ENCODE measurements around the gene SYT13.

DNA sequence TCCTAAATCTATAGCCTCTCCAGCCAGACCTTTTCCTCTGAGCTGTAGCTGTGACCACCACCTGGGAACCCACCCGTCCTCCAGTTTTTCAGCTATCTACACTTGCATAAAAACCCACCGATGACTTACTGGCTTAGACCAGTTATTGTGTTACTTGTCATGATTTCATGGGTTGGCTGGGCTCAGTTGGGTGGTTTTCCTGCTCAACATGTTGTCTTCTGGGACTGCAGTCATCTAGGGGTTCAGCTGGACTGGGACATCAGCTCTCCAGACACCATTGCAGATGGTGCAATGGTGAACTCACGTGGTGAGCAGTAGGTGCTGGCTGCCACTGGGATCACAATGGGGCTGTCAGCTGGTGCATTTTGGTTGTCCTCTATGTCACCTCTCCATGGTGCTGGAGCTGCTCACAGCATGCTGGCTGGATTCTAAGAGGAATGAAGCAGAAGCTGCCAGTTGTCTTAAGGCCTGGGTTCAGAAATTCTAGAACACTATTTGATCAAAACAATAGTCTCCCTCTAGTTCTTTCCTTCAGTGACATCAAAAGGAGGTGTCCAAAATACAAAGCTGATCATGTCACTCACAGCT lies 1.3 kb upstream of the SYT13 start:
- no peak for TF ChIP-seq CTCF (conservative IDR thresholded peaks at IDR 0.05)
- TF ChIP-seq ZFX (IDR thresholded peaks at IDR 0.05): no peak
